Right ventricle myocardium superior (tissue), 1 donor: ENCODE data around the gene DPP6. TPM values are rescaled to one million over a fixed set of nuclear protein-coding genes. Genes with fewer than 3 reads are reported as not detected.

Experiments used
- ATAC-seq: fragments of 200-7000 bp; cut with Tn5 transposase; one replicate; pipeline ENCODE4 v1.9.1; 2020; ENCODE audit warnings: mild to moderate bottlenecking; ENCODE audit not compliant: poor library complexity
- DNase-seq: peaks from one replicate; pipeline ENCODE4 v3.0.0-alpha.2; 2020
- intact Hi-C: fragments of 100-400 bp; cut with DNase I; formaldehyde crosslinking; loops from one replicate; pipeline ENCODE4 v1.11.2; 2022
- total RNA-seq: library from RNA; stranded (reverse); fragmentation: NEBNext Ultra II Directional; extraction: Animal tissue kit (Norgen Biotek cat#: 25700); gene quantifications from one replicate; pipeline ENCODE4 v1.2.1, GENCODE V29; 2021
- donor health status: DM: no; HTN: yes; CAD: no; lungs with severe emphysema.

Gene DPP6
- total RNA-seq, 1 donor from 2014 or later, result 0.19 TPM

DNA sequence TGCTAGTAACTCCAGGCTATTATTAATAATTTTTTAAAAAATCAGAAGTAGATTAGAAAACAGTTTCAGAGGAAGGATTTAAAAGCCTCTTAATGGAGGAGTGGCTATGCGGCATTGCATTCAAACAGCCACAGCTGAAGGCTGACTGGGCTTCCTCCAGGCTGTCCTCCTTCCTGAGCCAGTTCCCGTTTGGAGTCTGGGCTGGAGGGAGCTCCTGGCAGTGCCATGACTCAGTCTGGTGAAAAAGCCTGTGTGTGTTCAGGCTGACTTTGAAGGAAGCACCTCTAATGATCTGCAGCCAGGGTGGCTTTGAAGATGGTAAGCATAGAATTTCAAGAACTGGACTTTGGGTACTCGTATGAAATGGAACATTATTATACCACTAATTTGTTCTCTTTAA, 134.6 kb downstream of the DPP6 start:
- ATAC-seq (no peak), DNase-seq (no peak)
- intact Hi-C loops, result no loop called here

DNA sequence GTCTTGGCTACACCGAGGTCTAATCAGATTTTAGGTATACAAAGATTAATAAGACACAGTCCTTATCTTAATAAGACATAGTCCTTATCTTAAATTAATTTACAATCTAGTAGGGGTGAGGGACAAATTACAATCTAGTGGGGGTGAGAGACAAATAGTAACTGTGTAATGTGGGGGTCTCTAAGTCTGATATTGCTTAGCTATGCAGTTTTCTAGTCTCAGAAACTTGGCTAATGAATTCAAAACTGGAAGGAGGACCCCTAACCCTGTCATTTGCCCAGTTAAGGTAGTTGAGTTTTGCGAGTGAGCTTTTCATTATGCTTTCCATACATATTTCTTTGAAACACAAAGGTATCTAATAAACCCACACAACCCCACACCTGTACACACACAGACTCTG, 136.1 kb downstream of the DPP6 start:
- intact Hi-C loops, result no loop called here
- ATAC-seq, result no peak

GRCh38 chr7:154195266-154195665, 143.1 kb downstream of the DPP6 start:
- intact Hi-C loops, result no loop called here
- DNase-seq (no peak), ATAC-seq (no peak)

More for the DNA sequence above, 136.1 kb downstream of the DPP6 start:
- DNase-seq, result no peak

DNA sequence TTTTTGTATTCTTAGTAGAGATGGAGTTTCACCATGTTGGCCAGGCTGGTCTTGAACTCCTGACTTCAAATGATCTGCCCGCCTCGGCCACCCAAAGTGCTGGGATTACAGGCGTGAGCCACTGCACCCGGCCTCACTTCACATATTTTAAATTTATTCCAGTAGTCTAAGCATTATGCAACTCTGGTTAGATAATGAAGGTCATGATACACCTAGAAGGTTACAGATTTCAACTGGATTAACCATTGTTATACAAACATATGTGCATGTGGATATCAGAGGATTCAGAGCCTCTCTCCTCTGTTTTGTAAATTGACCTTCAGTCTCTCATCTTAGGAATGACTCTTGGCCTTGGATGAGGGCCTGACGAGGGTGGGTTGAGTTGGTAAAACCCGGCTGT, 146.3 kb downstream of the DPP6 start:
- no peak for DNase-seq
- no peak for ATAC-seq
- intact Hi-C loops, result no loop called here

DNA sequence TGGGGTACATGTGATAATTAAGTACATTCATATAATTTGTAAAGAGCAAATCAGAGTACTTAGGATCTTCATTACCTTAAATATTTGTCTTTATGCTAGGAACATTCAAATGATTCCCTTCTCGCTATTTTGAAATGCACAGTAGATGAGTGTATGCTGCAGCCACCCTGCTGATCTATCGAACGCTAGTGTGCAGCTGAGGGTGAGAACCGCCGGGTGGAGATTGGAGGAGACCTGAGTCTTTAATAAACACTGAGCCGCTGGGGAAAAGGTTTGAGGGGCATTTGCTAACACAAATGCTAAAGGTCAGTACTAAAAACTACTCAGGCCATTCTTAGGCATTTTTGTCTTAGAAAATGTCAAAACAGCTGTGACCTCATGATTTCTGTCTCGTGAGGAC, 148.0 kb downstream of the DPP6 start:
- ATAC-seq, result no peak
- intact Hi-C loops, result no loop called here
- no peak for DNase-seq

DNA sequence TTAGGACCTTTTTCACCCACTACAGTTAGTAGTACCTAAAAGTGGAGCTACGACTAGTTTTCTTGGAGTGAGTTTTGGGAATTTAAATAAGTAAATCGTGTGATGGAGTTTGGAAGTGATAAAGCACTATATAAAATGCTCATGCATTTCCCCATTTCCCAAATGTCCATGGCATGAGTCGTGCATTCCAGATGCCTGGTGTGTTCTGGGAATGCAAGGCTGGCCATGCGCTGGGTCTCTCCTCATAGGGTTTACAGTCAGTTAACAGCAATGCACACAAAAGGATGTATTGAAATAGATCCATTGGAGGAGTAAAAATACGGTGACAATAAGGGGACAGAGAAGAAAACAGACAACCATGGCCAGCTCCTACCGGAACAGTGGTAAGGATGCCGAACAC, 149.8 kb downstream of the DPP6 start:
- intact Hi-C loops, result no loop called here
- no peak for ATAC-seq
- DNase-seq, result no peak

GRCh38 chr7:154204046-154204445, 151.8 kb downstream of the DPP6 start:
- no peak for ATAC-seq
- no peak for DNase-seq
- intact Hi-C loops, result no loop called here

GRCh38 chr7:154212861-154213260, 160.7 kb downstream of the DPP6 start:
- intact Hi-C loops, result no loop called here
- ATAC-seq (no peak), DNase-seq (no peak)

GRCh38 chr7:154217688-154218340, 165.6 kb downstream of the DPP6 start:
- ATAC-seq, result no peak
- intact Hi-C loops, result no loop called here
- DNase-seq, result no peak

- DNase-seq (no peak), ATAC-seq (no peak)
- intact Hi-C loops, result no loop called here
Observed at GRCh38 chr7:154231732-154232131, 179.5 kb downstream of the DPP6 start.

DNA sequence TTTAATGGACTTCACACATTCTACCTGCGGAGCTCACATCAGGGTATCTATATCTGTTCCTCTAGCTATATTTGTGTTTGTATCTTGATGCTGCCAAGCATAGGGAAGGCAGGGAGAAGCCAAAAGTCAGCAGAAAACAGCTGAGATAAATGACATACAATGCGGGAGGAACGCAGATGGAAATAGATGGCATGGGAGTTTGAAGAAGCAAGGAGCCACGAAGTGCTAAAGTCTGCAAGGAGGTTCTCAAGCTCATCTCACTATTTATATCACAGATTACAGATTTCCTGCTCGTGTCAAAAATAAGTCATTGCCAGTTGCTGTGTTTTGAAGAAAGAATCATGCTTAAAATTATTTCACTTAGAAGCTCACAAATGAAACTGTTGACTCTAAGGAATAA, 180.5 kb downstream of the DPP6 start:
- no peak for DNase-seq
- ATAC-seq, result no peak
- intact Hi-C loops, result no loop called here

DNA sequence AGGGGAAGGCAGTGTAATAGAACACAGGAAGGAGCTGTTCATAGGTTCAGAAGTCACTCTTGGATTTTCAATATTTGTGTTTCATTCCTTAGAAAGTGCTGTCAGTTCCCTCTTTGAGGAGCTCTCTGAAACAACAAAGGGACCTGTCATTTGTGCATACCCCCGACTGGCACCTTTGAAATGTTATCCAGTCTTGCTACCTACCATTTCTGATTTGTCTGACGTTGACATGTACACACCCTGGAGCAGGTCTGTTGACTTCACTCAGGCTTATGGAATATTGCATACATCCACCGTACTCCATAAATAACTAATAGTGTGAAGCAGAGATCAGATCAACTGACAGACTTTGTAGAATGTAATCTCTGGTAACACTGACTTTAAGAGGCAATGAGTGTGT, 189.8 kb downstream of the DPP6 start:
- no peak for ATAC-seq
- intact Hi-C loops, result no loop called here
- DNase-seq, result no peak

DNA sequence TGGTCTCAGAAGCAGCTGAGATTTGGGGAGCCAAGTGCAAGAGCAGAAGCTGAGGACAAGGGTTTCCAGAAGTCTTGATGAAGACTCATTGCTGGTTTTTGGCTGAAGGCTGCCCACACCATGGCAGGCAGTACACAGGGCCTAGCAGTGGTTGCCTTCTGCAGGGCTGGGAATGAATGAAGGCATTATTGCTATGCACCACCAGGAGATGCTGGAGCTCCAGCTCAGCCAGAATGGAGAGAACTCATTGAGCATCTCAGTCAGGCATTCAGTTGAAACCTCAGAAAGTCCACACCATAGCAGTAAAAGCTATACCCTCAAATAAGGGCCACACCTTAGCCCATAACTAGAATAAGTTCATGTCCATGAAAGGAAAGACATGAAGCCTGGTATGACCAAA, 190.5 kb downstream of the DPP6 start:
- intact Hi-C loops, result no loop called here
- DNase-seq, result no peak
- ATAC-seq, result no peak

DNA sequence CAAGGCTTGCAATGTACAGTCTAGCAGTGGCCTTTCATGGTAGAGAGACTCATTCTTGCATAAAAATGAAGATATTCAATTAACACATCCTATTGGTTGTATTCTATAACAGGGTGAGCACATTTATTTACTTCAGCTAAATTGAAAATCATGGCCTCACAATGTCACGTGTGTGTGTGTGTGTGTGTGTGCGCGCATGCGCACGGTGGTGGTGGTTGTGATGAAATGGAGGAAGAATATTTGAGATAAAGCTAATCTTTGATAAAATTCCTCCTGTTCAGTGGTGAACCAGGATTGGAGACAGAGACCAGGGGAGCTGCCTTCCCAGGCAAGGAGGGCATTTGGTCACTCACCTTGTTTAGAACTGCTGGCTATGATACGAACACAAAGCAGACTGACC, 199.8 kb downstream of the DPP6 start:
- intact Hi-C loops, result no loop called here
- no peak for ATAC-seq

DNA sequence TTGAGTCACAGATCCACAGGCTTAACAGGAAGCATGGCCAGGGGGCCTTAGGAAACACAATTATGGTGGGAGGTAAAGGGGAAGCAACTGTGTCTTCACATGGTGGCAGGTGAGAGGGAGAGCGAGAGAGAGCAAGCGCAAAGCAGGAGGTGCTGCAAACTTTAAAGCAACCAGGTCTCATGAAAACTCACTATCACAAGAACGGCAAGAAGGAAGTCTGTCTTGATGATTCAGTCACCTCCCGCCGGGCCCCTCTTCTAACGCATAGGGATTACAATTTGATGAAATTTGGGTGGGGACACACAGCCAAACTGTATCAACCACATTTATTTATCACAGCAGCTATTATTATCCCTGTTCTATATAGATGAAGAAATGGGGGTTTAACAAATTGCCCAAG, 201.6 kb downstream of the DPP6 start:
- ATAC-seq, result no peak
- DNase-seq, result no peak
- intact Hi-C loops, result no loop called here

More for the DNA sequence above, 199.8 kb downstream of the DPP6 start:
- no peak for DNase-seq

DNA sequence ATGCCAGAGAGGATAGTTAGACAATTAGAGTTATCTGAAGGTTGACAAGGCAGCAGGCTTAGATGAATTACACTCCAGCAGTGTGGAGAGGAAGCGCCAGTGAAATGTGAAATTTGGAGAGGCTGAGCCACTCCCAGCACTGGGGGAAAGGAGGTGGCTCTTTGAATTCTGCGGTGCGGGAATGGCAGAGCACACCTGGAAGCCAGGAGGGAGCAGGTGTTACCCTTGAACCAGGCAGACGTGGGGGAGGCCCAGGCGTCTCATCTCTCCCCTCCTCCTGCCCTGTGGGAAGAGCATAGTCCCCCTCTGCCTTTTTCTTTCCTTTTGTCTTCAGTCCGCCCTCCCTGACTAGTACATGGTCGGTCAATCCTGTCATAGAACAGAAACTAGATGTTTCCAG, 203.1 kb downstream of the DPP6 start:
- DNase-seq (no peak), ATAC-seq (no peak)
- intact Hi-C loops, result no loop called here

- intact Hi-C loops, result no loop called here
- DNase-seq, result no peak
- no peak for ATAC-seq
Observed at GRCh38 chr7:154256150-154256549, 204.0 kb downstream of the DPP6 start.

DNA sequence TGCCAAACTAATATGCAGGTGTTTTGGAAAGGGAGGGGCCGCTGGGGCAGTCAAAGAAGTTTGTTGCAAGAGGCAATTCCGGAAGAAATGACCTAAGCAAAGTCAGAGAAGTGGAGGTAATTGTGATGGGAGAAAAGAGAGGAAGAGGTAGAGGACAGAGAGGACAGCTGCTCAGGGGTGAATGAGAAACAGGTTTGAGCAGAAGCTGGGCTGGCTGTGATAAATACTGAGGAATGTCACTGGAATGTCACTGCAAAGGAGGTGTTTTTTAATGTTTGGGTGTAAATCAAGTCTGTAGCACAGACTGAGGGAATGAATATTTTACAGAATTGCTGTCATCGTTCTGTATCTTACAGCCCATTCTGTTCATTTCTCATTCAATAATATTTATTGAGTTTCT, 207.2 kb downstream of the DPP6 start:
- ATAC-seq, result no peak
- intact Hi-C loops, result no loop called here
- DNase-seq, result no peak

GRCh38 chr7:154287356-154287755, 235.2 kb downstream of the DPP6 start:
- no peak for ATAC-seq
- DNase-seq, result no peak
- intact Hi-C loops, result no loop called here

- intact Hi-C loops, result no loop called here
- ATAC-seq (no peak), DNase-seq (no peak)
Observed at GRCh38 chr7:154289119-154289518, 236.9 kb downstream of the DPP6 start.

DNA sequence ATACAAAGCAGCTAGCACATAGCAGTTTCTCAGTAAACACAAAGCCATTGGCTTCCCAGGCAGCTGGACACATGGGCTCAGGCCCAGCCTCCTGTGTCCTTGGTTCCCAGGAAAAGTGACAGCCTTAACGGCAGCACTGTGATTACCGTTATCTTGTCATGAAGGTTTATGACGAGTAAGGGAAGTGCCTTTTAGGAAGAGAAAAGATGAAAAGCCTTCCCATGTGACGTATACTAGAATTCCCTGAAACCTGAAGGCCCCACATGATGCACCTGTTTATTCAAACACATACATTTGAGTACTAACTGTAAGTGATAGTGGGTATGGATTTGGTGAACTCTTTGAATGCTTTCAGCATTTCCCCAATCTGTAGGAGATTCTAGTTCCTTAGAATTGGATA, 244.2 kb downstream of the DPP6 start:
- ATAC-seq (no peak), DNase-seq (no peak)
- intact Hi-C loops, result no loop called here
